ENCODE results near the gene CHCHD1.

GRCh38 chr10:73798087-73798486, 16.2 kb downstream of the CHCHD1 start:
- TF ChIP-seq CTCF (IDR thresholded peaks at IDR 0.05), result no peak
- no peak for TF ChIP-seq EP300 (IDR thresholded peaks at IDR 0.05; ENCODE audit: low read depth)
- TF ChIP-seq POLR2A (IDR thresholded peaks at IDR 0.05), result no peak
- TF ChIP-seq POLR2AphosphoS5 (IDR thresholded peaks at IDR 0.05), result peak in 1 of 3 donors; percentile 11
